NCI-H1105 (cell line): ENCODE data around the gene AHRR.
"Not testable (repeated sequence)": the region's sequence is repeated elsewhere in the genome, so short reads cannot be mapped to it uniquely, and the experiment has no call there.

Source experiments
- DNase-seq: peaks from one replicate; lab custom pipeline; 2025; lab: John Stamatoyannopoulos, UW

Gene AHRR

DNA sequence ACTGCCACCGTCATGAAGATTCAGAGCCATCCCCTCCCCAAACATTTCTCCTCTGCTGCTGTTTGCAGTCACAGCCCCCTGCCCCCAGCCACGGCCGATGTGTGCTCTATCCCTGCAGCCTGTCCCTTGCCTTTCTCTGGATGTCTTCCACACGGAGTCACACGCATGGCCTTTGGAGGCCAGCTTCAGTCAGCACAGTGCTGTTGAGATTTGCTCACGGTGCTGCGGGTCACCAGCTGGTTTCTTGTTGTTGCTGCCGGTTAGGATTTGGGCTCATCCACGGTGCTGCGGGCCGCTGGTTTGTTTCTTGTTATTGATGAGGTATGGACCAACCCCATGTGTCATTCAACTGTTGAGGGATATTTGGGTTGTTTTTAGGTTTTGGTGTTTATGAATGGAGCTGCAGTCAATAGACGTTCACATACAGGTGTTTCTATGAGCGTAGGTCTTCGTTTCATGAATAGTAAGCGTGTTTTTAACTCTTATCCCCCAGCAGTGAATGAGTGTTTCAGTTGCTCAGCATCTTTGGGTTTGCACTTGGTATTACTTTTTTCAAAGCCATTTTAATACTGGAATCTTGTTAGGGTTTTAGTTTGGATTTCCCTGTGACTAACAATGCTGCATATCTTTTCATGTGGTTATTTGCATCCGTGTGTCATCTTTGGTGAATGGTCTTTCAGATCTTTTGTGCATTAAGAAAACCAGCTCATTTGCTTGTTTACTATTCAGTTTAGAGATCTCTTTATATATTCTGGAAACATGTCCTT, 57.6 kb downstream of the AHRR start:
- no peak for DNase-seq

DNA sequence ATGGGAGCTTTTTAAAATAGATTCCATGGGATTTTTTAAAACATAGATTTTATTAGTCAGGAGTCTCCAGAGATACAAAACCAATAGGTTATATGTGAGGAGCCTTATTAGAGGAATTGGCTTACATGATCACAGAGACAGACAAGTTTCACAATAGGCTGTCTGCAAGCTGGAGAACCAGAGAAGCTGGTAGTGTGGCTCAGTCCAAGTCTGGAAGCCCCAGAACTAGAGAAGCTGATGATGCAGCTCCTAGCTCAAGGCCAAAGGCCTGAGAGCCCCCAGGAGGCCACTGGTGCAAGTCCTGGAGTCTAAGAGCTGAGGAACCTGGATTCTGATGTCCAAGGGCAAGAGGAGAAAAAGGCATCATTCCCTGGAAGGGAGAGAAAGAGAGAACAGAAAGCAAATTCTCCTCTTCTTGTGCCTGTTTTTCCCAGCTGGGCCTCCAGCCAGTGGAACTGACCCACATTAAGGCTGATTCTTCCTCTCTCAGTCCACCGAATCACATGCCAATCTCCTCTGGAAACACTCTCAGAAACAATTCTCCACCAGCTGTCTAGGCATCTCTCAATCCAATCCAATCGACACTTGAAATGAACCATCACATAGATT, 59.3 kb downstream of the AHRR start:
- DNase-seq: no peak

DNA sequence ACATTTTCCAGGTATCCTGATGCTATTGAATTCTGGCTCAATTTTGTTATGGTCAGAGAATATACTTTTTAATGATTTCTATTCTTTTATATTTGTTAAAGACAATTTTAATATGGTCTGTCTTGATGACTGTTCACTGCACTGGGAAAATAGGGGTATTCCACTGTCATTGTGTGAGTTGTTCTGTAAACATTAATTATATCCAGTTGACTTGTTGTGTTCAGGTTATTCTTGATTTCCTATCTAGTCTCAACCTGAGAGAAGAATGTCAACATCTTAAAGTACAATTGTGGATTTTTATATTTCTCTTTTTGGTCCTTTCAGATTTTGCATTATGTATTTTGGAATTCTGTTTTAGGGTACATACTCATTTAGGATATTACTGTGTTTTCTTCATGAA, 61.6 kb downstream of the AHRR start:
- no peak for DNase-seq

DNA sequence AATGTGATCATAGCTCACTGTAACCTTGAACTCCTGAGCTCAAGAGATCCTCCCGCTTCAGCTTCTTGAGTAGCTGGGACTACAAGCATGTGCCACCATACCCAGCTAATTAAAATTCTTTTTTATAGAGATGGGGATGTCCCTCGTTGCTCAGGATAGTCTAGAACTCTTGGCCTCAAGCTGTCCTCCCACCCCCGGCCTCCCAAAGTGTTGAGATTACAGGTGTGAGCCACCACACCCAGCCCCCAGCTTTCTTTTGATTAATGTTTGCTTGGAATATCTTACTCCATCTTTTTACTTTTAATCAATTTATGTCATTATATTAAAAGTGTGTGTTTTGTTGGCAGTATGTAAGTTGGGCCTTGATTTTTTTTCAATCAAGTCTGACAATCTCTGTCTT, 62.1 kb downstream of the AHRR start:
- DNase-seq: no peak

DNA sequence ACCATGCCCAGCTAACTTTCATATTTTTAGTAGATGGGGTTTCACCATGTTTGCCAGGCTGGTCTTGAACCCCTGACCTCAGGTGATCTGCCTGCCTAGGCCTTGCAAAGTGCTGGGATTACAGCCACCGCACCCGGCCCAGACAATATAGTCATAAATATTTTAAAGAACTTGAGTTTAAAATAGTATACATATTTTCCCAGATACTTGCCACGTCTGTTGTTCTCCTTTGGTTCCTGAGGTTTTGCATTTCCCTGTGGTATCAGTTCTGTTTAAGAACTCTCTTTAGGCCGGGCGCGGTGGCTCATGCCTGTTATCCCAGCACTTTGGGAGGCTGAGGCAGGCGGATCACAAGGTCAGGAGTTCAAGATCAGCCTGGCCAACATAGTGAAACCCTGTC, 63.1 kb downstream of the AHRR start:
- DNase-seq: not testable (repeated sequence)

DNA sequence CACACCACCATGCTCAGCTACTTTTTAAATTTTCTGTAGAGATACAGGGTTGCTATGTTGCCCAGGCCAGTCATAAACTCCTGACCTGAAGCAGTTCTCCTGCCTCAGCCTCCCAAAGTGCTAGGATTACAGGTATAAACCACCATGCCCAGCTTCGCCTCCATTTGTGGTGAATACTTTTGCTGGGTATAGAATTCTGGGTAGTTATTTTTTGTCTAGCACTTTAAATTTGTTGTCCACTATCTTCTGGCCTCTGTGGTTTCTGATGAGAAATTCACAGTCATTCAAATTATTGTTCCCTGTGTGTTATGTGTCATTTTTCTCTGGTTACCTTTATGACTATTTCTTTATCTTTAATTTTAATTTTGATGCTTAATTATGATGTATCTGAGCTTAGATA, 63.8 kb downstream of the AHRR start:
- no peak for DNase-seq

DNA sequence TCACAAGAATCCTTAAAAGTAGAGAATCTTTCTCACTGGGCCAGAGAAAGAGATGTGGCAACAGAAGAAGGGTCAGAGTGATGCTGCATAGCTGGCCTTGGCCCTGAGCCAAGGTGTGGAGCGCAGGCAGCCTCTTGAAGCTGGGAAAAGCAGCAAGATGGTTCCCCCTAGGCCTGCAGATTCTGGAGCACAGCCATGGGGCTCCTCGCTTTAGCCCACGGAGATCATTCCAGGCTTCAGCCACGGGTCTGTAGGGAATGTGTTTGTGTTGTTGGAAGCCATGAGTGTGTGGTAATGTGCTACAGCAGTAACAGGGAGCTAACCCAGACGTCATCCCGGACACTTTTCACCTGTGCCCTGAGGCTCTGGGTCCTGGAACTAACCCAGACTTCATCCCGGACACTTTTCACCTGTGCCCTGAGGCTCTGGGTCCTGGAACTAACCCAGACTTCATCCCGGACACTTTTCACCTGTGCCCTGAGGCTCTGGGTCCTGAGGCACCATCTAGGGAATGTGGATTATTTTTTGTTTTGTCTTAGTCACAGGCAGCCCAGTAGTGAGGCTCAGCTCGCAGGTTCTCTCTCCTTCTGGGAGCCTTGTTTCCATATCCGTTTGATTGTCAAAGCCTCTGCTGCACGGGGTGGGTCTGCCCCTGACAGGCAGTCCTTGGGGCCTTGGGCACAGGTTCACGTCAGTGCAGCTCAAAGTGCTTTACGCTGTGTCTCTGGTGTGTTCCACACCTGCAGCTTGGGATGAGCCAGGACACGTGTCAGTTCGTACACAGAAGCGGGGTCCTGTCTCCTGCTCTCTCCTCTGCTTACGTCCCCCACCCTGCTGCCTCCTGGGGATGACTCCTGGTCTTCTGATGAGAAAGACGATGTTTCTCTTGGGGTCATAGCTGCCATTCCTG, 65.2 kb downstream of the AHRR start:
- DNase-seq: no peak

DNA sequence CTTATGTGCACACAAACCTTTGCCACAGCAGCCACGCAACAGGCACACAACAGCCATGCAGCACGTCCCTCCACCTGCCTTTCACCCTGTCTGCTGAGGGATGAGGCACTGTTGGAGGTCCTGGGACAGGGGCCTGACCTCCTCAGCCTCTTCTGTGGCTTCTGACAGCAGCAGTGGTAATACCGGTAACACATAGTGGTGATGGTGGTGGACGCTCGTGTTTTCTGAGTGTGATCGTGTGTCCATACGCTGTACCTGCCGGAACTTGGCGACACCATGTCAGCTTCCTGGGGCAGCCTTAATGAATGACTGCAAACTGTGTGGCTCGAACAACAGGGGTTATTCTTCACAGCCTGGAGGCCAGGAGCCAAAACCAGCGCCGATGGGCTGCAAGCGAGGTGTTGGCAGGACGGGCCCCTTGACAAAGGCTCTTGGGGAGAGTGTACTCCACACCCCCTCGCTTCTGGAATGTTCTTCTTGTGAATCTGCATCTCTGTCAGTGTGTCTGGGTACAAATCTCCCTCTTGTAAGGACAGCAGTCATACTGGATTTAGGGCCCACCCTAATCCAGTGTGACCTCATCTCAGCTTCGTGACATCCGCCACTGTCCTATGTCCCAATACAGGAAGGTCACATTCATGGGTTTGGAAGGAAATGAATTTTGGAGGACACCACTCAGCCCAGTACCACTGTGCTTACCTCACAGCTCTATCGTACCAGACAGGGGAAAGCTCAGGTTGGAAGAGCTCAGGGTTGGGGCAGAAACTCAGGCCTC, 66.2 kb downstream of the AHRR start:
- DNase-seq: no peak

DNA sequence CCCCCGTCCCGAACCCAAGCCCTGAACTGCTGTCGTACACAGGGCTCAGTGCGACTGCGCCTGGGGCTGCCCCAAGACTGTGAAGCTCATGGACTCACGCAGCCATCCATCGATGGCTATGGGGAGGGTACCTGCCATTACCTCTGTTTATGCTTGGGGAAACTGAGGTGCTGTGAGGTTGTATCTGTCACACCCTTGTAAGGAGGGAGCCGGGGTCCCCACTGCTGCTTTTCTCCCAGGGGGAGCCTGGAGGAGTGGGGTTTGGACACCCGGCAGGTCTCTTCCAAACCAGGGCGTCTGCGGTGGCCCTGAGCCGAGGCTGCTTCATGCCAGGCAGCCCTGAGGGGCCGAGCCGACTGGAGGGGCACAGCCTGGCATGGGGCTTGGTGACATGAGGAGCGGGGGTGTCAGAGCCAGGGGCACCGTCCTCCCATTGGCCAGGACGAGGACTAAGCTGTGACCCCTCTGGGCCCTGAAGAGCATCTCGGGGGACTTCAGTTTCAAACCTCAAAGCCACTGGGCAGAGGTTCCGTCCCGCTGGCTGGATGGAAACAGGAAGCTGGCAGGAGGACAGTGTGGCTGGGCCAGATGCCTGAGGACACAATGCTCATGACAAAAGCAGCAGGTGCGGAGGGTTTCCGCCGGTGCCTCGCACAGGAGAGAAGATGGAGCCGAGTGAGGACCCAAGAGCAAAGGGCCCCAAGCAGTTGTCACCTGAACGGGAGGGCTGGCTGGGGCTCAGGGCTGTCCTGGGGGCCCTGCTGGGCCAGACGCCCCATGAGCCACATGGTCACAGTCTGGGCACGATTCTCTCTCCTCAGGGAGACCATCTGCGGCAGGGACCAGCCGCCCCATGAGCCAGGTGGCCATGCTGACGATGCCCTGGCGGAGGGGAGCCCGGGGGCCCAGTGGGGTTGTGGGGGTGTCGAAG, 67.0 kb downstream of the AHRR start:
- no peak for DNase-seq

DNA sequence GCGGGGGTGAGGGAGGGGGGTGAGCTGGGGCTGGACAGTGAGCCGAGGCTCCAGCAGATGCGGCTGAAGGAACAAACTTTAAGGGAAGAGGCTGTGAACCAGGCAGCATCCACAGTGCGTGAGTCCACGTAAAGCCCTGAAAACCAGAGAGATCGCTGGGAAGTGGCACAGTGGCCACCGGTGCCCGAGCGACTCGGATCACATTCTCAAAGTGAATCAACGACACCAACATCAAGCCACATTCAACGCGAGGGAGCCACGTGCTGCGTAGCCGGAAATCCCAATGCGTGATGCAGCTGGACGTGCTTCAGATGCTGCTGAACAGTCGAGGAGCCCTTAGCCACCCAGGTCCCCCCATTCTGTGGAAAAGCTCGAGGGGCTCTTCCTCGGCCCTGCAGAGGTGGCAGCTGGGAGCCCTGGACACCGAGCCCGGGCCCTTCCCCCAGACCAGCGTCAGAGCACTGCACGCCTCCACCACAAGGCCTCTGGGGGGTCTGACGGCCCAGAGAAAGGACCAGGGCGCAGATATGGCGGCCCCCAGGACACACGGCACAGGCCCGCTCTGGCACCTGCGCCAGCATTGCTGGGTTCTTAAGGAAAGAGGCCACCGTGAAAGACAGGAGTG, 67.8 kb downstream of the AHRR start:
- no peak for DNase-seq

DNA sequence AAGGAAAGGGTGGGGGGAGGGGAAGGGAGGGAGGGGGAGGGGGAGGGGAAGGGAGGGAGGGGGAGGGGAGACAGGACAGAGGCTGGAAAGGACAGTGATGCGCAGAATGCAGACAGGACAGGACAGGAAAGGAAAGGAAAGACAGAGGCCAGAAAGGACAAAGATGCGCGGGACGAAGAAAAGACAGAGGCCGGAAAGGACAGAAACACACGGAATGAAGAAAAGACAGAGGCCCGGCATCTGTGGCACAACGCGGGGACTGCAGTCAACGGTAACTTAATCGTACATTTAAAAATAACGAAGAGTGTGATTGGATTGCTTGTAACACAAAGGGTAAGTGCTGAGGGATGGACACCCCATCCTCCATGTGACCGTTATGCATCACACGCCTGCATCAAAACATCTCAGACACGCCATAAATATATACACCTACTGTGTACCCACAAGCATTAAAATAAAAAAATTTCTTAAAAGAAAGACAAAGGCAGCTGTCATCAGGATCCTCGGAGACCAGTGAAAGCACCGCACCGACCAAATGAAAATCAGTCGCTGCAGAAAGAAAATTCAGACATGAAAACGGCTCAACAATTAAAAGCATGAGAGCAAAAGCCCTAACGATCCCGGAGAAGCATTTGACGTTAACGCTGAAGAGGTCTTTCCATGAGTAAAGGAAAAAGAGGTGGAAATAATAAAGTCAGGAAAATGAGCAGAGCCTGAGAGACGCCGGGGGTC, 68.5 kb downstream of the AHRR start:
- DNase-seq: no peak

DNA sequence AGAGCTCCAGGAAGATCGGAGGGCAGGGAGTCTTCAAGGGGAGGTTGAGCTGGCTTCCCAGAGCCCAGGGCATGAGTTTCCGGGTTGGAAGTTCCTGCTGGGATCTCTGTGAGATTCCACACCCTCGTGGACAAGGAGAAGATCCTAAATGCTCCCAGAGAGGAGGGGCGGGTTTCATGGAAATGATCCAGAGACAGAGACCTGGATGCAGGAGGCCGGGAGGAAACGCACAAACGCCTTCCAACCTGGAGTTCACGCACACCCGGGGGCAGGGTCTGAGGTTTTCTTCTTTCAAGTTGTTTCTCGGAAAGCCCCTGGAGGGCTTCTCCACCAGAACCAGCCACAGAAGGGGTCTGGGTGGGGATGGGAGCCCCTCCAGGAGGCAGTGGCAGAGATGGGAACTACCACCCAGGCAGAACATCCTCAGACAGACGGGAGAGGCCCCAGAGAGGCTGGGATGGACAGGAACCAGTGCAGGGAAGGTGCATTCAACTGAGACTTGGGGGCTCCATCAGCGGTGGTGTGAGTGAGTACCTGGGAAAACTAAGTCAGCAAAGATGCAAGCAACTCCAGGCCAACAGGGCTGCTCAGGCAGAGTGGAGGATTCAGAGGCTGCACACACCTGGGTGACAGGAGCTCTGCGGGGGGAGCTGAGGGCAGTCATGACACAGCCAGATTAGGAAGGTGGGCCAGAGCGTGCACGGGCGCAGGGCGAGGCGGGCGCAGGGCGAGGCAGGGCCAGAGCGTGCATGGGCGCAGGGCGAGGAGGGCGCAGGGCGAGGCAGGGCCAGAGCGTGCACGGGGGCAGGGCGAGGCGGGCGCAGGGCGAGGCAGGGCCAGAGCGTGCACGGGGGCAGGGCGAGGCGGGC, 69.3 kb downstream of the AHRR start:
- DNase-seq: no peak

DNA sequence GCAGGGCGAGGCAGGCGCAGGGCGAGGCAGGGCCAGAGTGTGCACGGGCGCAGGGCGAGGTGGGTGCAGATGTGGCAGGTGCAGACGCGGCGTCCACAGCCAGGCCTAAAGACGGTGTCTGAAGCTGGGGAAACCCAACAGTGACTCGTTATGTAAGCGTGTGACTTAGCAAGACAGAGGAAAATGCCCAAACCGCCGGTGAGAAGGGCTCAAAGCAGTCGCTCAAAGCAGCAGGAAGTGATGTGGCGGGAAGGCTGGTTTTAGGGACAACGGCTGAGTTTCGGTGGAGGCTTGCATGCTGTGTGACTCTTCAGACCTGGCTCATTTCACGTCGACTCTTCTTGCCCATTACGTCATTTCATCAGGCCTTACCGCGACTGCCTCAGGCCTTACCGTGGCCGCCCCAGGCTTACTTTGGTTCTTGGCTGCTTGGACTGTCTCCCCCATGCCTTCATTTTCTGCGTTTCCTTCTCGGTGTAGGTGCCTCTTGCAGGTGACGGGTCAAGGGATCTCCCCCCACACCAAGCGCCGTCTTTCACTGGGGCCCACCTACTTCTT, 71.0 kb downstream of the AHRR start:
- no peak for DNase-seq

DNA sequence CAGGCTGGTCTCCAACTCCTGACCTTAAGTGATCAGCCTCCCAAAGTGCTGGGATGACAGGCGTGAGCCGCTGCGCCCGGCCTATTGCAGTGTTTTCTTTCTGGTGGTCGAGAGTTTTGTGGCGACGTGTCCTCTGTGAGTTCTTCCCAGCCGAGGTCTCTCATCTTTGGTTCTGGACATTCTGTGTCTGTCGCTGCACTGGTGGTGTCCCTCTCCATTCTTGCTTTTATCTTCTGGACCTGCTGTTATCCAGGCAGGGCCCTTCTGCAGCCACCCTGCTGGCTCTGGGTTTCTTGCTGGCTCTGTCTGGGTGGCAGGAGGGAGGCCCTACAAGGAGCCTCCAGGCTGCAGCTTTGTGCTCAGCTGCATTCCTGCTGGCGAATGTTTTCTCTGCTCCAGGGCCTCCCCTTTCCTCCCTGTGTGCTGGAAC, 72.3 kb downstream of the AHRR start:
- no peak for DNase-seq

DNA sequence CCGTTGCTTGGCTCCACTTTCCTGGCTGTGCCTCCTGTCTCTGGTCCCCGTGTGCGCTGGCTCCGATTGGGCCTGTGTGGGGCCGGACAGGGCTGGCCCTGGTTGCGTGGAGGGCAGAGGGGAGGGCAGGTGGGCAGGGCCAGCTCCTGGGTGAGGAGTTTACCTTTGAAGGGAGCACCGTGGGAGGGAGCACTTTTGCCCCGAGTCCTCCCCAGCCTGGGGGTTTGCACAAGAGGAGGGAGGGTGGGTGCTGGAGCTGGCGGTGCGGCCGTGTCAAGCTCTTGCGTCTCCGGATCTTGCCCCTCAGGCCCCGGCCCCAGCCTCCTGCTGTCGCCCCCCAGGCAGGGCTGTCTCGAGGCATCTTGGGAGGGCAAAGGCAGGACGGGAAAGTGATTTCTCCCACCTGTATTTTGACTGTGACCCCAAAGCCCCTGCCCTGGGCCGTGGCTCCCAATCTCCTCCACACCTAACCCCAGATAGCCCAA, 73.2 kb downstream of the AHRR start:
- no peak for DNase-seq

DNA sequence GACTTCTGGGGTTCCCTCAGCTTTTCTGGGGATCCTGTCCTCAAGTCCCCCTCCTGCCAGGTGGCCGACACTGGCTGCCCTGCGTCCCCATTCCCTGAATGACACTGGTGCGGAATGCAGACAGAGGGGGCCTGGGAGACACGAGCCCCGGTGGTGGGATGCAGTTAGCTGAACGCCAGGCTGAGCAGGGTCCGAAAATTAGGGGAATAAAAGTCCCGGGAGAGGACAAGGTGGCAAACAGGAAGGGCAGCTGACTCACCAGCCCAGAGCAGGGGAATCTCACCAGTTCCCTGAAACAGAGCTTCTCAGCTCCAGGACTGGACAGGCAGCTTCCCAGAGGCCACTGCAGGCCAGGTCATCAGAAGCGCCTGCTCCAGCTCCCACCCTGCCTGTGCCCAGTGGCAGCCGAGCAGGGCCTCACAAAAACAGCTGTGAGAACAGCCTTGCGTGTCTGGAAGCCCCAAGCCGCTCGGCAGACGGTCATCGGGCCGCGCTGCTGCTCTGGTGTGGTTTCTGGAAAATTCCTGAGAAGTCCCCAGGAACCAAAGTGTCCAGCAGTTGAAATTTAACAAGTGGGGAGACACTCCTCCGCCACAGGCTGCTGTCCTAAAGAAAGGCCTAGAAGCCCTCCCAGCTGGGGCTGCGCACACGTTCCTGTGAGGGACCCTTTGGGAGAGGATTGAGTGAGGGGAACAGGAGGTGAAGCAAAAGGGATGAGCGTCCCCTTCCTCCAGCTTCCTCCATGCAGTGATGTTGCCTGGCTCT, 73.8 kb downstream of the AHRR start:
- no peak for DNase-seq

DNA sequence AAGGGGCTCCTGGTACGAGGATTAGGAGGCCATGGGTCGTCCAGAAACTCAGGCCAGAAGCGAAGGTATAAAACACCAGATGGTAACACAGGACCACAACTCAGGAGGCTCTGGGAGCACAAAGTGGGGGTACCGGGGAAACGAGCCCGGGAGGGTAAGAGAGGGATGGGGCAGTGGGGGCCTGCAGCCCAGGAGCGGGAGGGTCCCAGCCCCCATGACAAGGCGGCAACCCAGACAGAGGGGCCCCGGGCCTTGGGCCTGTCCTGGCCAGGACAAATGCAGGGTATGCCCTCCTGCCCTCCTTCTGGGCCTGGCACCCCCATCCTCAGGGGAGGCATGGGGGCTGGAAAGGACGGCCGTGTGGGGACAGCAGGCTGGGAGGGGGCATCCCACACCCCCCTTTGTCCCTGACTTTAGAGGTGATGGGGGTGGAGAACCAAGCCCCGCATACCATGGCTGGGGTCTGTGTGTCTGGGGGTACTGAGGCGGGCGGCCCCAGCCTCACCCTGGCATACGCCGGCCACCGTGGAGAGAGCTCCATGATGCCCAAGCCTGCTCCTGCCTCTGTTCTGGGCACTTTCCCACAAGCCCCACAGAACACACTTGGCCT, 74.5 kb downstream of the AHRR start:
- no peak for DNase-seq
